ENCODE results near the gene ZSWIM2.

GRCh38 chr2:186895451-186895850 is 46.5 kb upstream of the ZSWIM2 start:
- TF ChIP-seq, protein P1, sequence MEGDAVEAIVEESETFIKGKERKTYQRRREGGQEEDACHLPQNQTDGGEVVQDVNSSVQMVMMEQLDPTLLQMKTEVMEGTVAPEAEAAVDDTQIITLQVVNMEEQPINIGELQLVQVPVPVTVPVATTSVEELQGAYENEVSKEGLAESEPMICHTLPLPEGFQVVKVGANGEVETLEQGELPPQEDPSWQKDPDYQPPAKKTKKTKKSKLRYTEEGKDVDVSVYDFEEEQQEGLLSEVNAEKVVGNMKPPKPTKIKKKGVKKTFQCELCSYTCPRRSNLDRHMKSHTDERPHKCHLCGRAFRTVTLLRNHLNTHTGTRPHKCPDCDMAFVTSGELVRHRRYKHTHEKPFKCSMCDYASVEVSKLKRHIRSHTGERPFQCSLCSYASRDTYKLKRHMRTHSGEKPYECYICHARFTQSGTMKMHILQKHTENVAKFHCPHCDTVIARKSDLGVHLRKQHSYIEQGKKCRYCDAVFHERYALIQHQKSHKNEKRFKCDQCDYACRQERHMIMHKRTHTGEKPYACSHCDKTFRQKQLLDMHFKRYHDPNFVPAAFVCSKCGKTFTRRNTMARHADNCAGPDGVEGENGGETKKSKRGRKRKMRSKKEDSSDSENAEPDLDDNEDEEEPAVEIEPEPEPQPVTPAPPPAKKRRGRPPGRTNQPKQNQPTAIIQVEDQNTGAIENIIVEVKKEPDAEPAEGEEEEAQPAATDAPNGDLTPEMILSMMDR (IDR thresholded peaks at IDR 0.05) = no peak
- no peak for TF ChIP-seq POLR2A (IDR thresholded peaks at IDR 0.05)
